Naive thymus-derived CD4-positive, alpha-beta T cell (primary cell): ENCODE measurements around the gene RBPJ. TPM values are rescaled to one million over a fixed set of nuclear protein-coding genes. Genes with fewer than 3 reads are reported as not detected.

Experiments
- ATAC-seq: fragments of 150-1000 bp; cut with Tn5 transposase; 2 replicates; pipeline ENCODE4 v1.10.0; 2021; ENCODE audit warnings: mild to moderate bottlenecking, moderate library complexity
- CTCF ChIA-PET: fragments of 350-600 bp; sonication (Branson Sonifier 250); formaldehyde crosslinking; loops from one replicate; lab custom pipeline; 2021; ENCODE audit warnings: antibody characterized with exemption; lab: Charles Lee
- POLR2A ChIA-PET: fragments of 350-600 bp; sonication (Branson Sonifier 250); formaldehyde crosslinking; loops from one replicate; lab custom pipeline; 2021; ENCODE audit warnings: antibody characterized with exemption, inconsistent platforms; lab: Charles Lee
- DNase-seq, 9 donors: peaks; one replicate each; pipeline versions ENCODE4 v3.0.0 to v3.0.0-alpha.2; 2020 to 2022; ENCODE audit warnings: mixed read lengths in 1 of 9
- H3K27ac ChIP-seq: one replicate; pipeline ENCODE4 v1.7.0; 2013; ENCODE audit warnings: mild to moderate bottlenecking, low read depth, low read length, moderate library complexity
- H3K27me3 ChIP-seq, 2 donors: one replicate each; pipeline ENCODE4 v1.7.0; 2013; ENCODE audit warnings: low read length in 2 of 2, mild to moderate bottlenecking in 2 of 2, moderate library complexity in 2 of 2; ENCODE audit not compliant: control insufficient read depth in 2 of 2, insufficient read depth in 2 of 2
- H3K36me3 ChIP-seq, 3 experiments: 1 replicate in 2 of 3; 2 replicates in 1 of 3; pipeline ENCODE4 v1.7.0; 2013; ENCODE audit warnings: low read length in 3 of 3, mild to moderate bottlenecking in 3 of 3, moderate library complexity in 1 of 3; ENCODE audit not compliant: insufficient read depth in 3 of 3, control insufficient read depth in 2 of 3
- H3K4me1 ChIP-seq, 2 donors: one replicate each; pipeline ENCODE4 v1.7.0; 2013; ENCODE audit warnings: low read length in 2 of 2, mild to moderate bottlenecking in 2 of 2, moderate library complexity in 1 of 2; ENCODE audit not compliant: control insufficient read depth in 2 of 2, insufficient read depth in 2 of 2
- H3K4me3 ChIP-seq: 2 replicates; pipeline ENCODE4 v1.7.0; 2013; ENCODE audit warnings: mild to moderate bottlenecking, low read length
- H3K9me3 ChIP-seq, 3 experiments: 1 replicate in 2 of 3; 2 replicates in 1 of 3; pipeline ENCODE4 v1.7.0; 2013; ENCODE audit warnings: low read length in 3 of 3; ENCODE audit not compliant: control insufficient read depth in 2 of 3
- H3K27ac Mint-ChIP-seq, 9 donors: one replicate each; pipeline ENCODE4 v1.8.0; 2020 to 2022; ENCODE audit warnings: mixed read lengths in 9 of 9, mild to moderate bottlenecking in 8 of 9, moderate library complexity in 5 of 9, inconsistent platforms in 2 of 9
- H3K27me3 Mint-ChIP-seq, 5 donors: one replicate each; pipeline ENCODE4 v1.8.0; 2021 to 2022; ENCODE audit warnings: mixed read lengths in 5 of 5, mild to moderate bottlenecking in 1 of 5
- H3K36me3 Mint-ChIP-seq, 5 donors: one replicate each; pipeline ENCODE4 v1.8.0; 2020 to 2022; ENCODE audit warnings: mixed read lengths in 5 of 5, mild to moderate bottlenecking in 3 of 5, inconsistent platforms in 1 of 5
- H3K4me1 Mint-ChIP-seq, 7 donors: one replicate each; pipeline ENCODE4 v1.8.0; 2020 to 2022; ENCODE audit warnings: mixed read lengths in 7 of 7, mild to moderate bottlenecking in 3 of 7, inconsistent platforms in 1 of 7
- H3K4me3 Mint-ChIP-seq, 10 donors: one replicate each; pipeline ENCODE4 v1.8.0; 2020 to 2022; ENCODE audit warnings: mild to moderate bottlenecking in 10 of 10, mixed read lengths in 10 of 10, moderate library complexity in 6 of 10, inconsistent platforms in 2 of 10
- H3K9me3 Mint-ChIP-seq, 11 donors: one replicate each; pipeline ENCODE4 v1.8.0; 2020 to 2022; ENCODE audit warnings: mixed read lengths in 11 of 11, mild to moderate bottlenecking in 4 of 11, inconsistent platforms in 1 of 11, moderate library complexity in 1 of 11
- intact Hi-C, 2 donors: fragments of 100-400 bp; cut with micrococcal nuclease; formaldehyde crosslinking; loops; one replicate each; pipeline ENCODE4 v1.15.1; 2023
- polyA plus RNA-seq, 2 donors: library from polyadenylated mRNA; unstranded; fragments of 300-500 nt; fragmentation: Illumina TruSeq; gene quantifications; one replicate each; pipeline ENCODE4 v1.2.3, GENCODE V29; 2021
- total RNA-seq, 6 experiments: library from RNA in 5 of 6; stranded (reverse) in 5 of 6; gene quantifications; 1 replicate in 5 of 6; 2 replicates in 1 of 6; pipeline ENCODE4 v1.2.3 and lab custom pipeline; 2021 to 2026

RBPJ gene
- total and polyA plus RNA-seq, 7 experiments from 2014 or later: 48.1 to 144 (median 68.5) TPM

GRCh38 chr4:26484516-26484915, 163.7 kb downstream of the RBPJ start:
- intact Hi-C loops: no loop called here

More at GRCh38 chr4:26484516-26484915, 163.7 kb downstream of the RBPJ start:
- H3K4me1 Mint-ChIP-seq: no peaks in the 10 kb centered on the region
- DNase-seq (no peak), ATAC-seq (no peak)
- no peak overlapping the region for H3K4me3 Mint-ChIP-seq
- POLR2A ChIA-PET: no interaction called here
- no peak overlapping the region for H3K27ac Mint-ChIP-seq
- no peaks in the 10 kb centered on the region for H3K36me3 Mint-ChIP-seq
- H3K9me3 ChIP-seq: no peaks in the 10 kb centered on the region
- H3K27me3 ChIP-seq: no peaks in the 10 kb centered on the region
- H3K4me1 ChIP-seq: no peaks in the 10 kb centered on the region
- no peak overlapping the region for H3K4me3 ChIP-seq
- no peaks in the 10 kb centered on the region for H3K36me3 ChIP-seq
- no peak overlapping the region for H3K27ac ChIP-seq
- peaks cover 5 to 11% (median 9%) of the 10 kb centered on the region in 5 donors for H3K27me3 Mint-ChIP-seq
- no peaks in the 10 kb centered on the region for H3K9me3 Mint-ChIP-seq
- CTCF ChIA-PET: no interaction called here

Other genes starting within 250 kb of the RBPJ start
- gene CCKAR, start 169.5 kb downstream of the RBPJ start, total RNA-seq: not detected
- not detected for gene CCKAR, start 169.5 kb downstream of the RBPJ start, polyA plus RNA-seq